Activated CD8-positive, alpha-beta memory T cell treated with anti-CD3 and anti-CD28 coated beads for 36 hours (primary cell): ENCODE results near the gene ENTREP1. TPM values are rescaled to one million over a fixed set of nuclear protein-coding genes. Genes with fewer than 3 reads are reported as not detected.
"Not testable (repeated sequence)": the region's sequence is repeated elsewhere in the genome, so short reads cannot be mapped to it uniquely, and the experiment has no call there.

Source experiments
- CTCF ChIA-PET: fragments of 350-600 bp; sonication (Branson Sonifier 250); formaldehyde crosslinking; loops from one replicate; lab custom pipeline; 2021; ENCODE audit warnings: antibody characterized with exemption; lab: Charles Lee
- POLR2A ChIA-PET: fragments of 350-600 bp; sonication (Branson Sonifier 250); formaldehyde crosslinking; loops from one replicate; lab custom pipeline; 2021; ENCODE audit warnings: antibody characterized with exemption; lab: Charles Lee
- total RNA-seq, 2 experiments: library from RNA; stranded (reverse); gene quantifications; one replicate each; pipeline ENCODE4 v1.2.3, GENCODE V29; 2021

The ENTREP1 gene
- not detected for total RNA-seq

GRCh38 chr9:69324549-69325401 is at the start of gene ENTREP1:
TSS of gene ENTREP1 (plus strand) at chr9:69325215. CDS start at chr9:69325310, 95 bp downstream.
- CTCF ChIA-PET = no interaction called here

GRCh38 chr9:69276775-69277174 is 48.2 kb upstream of the ENTREP1 start:
- POLR2A ChIA-PET = no interaction called here
- CTCF ChIA-PET = no interaction called here

More at GRCh38 chr9:69324549-69325401, at the start of gene ENTREP1:
- POLR2A ChIA-PET = no interaction called here

- ChIA-PET CTCF (no interaction called here), POLR2A (no interaction called here)
Measured at GRCh38 chr9:69279084-69279731, 45.8 kb upstream of the ENTREP1 start.

GRCh38 chr9:69279733-69280132 is 45.3 kb upstream of the ENTREP1 start:
- ChIA-PET CTCF (no interaction called here), POLR2A (no interaction called here)

GRCh38 chr9:69283003-69283402 is 42.0 kb upstream of the ENTREP1 start:
- CTCF ChIA-PET = no interaction called here
- POLR2A ChIA-PET = no interaction called here

GRCh38 chr9:69292078-69292477 is 32.9 kb upstream of the ENTREP1 start:
- POLR2A ChIA-PET = no interaction called here
- CTCF ChIA-PET = no interaction called here

GRCh38 chr9:69293156-69293555 is 31.9 kb upstream of the ENTREP1 start:
- CTCF ChIA-PET = no interaction called here
- POLR2A ChIA-PET = no interaction called here

GRCh38 chr9:69295872-69296552 is 29.0 kb upstream of the ENTREP1 start:
- CTCF ChIA-PET = no interaction called here

GRCh38 chr9:69297300-69297980 is 27.6 kb upstream of the ENTREP1 start:
- POLR2A ChIA-PET = no interaction called here
- CTCF ChIA-PET = no interaction called here

More at GRCh38 chr9:69295872-69296552, 29.0 kb upstream of the ENTREP1 start:
- POLR2A ChIA-PET = no interaction called here

GRCh38 chr9:69299315-69299714 is 25.7 kb upstream of the ENTREP1 start:
- CTCF ChIA-PET = no interaction called here

GRCh38 chr9:69299826-69300225 is 25.2 kb upstream of the ENTREP1 start:
- CTCF ChIA-PET = no interaction called here
- POLR2A ChIA-PET = no interaction called here

More at GRCh38 chr9:69299315-69299714, 25.7 kb upstream of the ENTREP1 start:
- POLR2A ChIA-PET = no interaction called here

GRCh38 chr9:69303331-69303730 is 21.7 kb upstream of the ENTREP1 start:
- ChIA-PET POLR2A (no interaction called here), CTCF (no interaction called here)

- POLR2A ChIA-PET, CTCF ChIA-PET: not testable (repeated sequence)
Measured at GRCh38 chr9:69306895-69307445, 18.0 kb upstream of the ENTREP1 start.

GRCh38 chr9:69307446-69308205 is 17.4 kb upstream of the ENTREP1 start:
- ChIA-PET CTCF (no interaction called here), POLR2A (no interaction called here)

GRCh38 chr9:69308206-69308931 is 16.6 kb upstream of the ENTREP1 start:
- CTCF ChIA-PET = no interaction called here
- POLR2A ChIA-PET = no interaction called here

GRCh38 chr9:69313175-69313574 is 11.8 kb upstream of the ENTREP1 start:
- ChIA-PET POLR2A (no interaction called here), CTCF (no interaction called here)

- POLR2A ChIA-PET = no interaction called here
- CTCF ChIA-PET = no interaction called here
Measured at GRCh38 chr9:69314547-69314946, 10.5 kb upstream of the ENTREP1 start.

- POLR2A ChIA-PET = no interaction called here
- CTCF ChIA-PET = no interaction called here
Measured at GRCh38 chr9:69317081-69317480, 7.9 kb upstream of the ENTREP1 start.
